ENCODE results near the gene CLDN17.

CLDN17 gene, protein sequence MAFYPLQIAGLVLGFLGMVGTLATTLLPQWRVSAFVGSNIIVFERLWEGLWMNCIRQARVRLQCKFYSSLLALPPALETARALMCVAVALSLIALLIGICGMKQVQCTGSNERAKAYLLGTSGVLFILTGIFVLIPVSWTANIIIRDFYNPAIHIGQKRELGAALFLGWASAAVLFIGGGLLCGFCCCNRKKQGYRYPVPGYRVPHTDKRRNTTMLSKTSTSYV

GRCh38 chr21:30166705-30167104, at the start of gene CLDN17:
Gene CLDN17, minus strand, starts transcription at chr21:30166805. Its CDS starts 188 bp downstream, at chr21:30166617.
- no peak for DNase-seq (ENCODE audit: low read depth)

- no peak for DNase-seq (ENCODE audit: low read depth)
These were observed 49.6 kb upstream of the CLDN17 start, which contains the start of gene CLDN8 for GRCh38 chr21:30216041-30216723. Gene CLDN8, minus strand, starts transcription at chr21:30216097. Its CDS starts 172 bp downstream, at chr21:30215925.

GRCh38 chr21:30211071-30211470, 44.5 kb upstream of the CLDN17 start:
- no peak for DNase-seq (ENCODE audit: low read depth)

DNA sequence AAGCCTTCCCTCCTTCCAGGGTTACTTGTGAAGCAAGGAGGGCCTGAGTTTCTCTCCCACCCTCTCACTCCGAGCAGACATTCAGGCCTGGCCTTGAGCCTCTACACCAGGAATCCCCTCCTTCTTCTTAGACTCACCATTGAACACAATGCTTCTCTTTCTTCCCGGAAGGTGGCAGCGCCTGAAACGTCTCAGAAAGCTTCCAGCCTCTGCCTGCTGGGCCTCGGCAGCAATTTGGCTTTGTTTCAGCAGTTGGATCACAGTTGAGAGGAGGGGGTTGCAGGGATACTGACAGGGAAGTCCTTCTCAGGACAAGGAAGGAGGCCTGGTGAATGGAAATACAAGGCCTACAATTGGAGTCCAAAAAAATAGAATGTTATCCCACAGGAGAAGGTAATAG, 43.0 kb upstream of the CLDN17 start:
- no peak for DNase-seq (ENCODE audit: low read depth)

GRCh38 chr21:30207252-30207579, 40.6 kb upstream of the CLDN17 start:
- DNase-seq (ENCODE audit: low read depth), result no peak

- no peak for DNase-seq (ENCODE audit: low read depth)
These were observed 40.1 kb upstream of the CLDN17 start for GRCh38 chr21:30206551-30207251.

DNA sequence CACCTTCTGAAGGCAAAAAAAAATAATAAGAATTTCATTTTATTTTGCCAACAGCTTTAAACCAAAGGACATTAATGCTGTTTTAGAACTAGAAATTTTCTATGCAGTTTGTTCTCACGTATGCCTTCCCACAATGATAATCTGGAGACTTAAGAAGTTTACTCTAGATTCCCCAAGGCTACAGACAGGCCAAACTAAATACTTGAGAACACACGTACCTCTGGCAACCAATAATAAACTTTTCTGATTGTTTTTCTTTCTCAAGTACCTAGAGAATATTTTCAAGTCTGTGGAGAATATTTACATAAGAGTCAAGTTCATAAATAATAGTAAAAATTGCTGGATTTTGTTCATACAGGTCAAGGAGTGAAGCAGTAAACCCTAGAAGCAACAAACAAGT, 33.4 kb upstream of the CLDN17 start:
- no peak for DNase-seq (ENCODE audit: low read depth)

DNA sequence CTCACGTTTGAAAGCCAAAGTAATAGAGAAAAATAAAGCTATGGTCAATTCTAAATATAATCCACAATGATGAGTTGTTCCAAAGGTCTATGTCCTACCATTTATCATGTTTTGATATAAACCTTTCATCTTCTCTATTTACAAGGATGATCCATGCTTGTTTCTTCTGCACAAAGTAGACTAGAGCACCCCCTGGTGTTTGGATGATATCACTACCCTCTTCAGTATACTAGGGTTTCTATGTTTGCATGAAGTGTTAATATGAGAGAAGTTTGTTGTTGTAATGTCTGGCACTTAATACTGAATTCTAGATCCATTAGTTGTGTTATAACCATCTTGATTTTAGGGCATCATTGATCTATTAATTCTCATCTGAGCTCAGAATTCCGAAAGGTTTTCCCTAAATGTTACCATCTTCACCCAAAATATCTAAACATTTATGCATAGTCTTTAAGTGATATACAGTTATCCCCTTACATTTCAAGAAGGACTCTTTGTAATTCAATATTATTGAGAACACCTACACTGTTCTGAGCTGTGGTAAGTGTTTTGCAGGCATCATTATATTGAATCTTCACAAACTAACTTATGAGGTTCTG, 28.2 kb upstream of the CLDN17 start:
- no peak for DNase-seq (ENCODE audit: low read depth)

DNA sequence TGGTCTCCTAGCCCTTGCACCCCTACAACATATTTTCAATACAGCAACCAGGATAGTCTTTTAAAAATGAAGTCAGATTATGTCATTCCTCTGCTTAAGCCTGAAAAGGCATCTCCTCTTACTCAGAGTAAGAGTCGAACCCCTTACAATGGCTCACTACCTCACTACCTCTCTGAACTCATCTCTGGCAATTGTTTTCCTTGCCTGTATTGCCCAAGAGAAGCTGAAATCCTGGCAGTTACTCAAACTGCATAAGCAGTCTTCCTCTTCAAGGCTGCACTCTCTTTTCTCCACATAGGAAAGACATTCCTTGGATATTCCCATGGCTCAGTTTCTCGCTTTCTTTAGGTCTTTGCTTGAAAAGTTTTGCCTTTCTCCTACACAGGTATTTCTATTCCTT, 26.6 kb upstream of the CLDN17 start:
- no peak for DNase-seq (ENCODE audit: low read depth)

GRCh38 chr21:30190554-30190953, 23.9 kb upstream of the CLDN17 start:
- no peak for DNase-seq (ENCODE audit: low read depth)

DNA sequence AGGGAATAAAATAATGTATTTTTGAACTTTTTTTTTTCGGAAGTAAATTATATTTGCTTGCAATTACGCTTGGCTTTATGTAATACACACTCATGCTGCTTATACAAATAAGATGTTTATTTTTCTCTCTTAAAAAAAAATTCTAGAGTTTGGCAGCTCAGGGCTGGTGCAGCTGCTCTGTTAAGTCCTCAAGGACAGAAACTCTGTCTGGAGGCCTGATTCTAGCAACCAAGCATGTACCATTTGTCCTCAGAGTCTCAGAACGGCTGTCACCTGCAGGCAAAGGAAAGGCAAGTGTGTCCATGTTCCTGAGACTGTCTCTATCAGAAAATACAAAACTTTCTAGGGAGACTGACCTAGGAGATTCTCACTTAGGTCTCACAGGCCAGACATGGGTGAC, 23.2 kb upstream of the CLDN17 start:
- DNase-seq (ENCODE audit: low read depth), result no peak

DNA sequence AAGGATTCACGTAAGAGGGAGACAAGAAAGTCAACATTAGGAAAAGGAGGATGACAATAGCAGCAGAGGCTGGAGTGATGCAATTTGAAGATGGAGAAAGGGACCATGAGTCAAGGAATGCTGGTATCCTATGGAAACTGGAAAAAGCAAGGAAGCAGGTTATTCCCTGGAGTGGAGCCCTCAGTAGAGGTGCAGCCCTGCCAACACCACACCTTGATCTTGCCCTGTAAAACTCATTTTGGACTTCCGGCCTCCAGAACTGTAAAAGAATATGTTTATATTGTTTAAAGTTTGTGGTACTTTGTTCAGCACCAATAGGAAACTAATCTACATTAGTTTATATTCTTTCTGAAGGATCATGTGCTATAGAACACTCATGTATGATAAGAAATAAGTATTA, 19.6 kb upstream of the CLDN17 start:
- DNase-seq (ENCODE audit: low read depth), result no peak

GRCh38 chr21:30168086-30168485, 1.5 kb upstream of the CLDN17 start:
- DNase-seq (ENCODE audit: low read depth), result no peak

DNA sequence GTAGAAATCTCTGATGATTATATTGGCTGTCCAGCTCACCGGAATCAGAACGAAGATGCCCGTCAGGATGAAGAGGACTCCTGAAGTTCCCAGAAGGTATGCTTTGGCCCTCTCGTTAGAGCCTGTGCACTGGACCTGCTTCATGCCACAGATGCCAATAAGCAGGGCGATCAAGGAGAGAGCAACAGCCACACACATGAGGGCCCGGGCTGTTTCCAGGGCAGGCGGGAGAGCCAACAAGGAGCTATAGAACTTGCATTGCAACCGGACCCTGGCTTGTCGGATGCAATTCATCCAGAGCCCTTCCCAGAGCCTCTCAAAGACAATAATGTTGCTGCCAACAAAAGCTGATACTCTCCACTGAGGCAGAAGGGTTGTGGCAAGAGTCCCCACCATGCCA, 434 bp downstream of the CLDN17 start:
- no peak for DNase-seq (ENCODE audit: low read depth)

DNA sequence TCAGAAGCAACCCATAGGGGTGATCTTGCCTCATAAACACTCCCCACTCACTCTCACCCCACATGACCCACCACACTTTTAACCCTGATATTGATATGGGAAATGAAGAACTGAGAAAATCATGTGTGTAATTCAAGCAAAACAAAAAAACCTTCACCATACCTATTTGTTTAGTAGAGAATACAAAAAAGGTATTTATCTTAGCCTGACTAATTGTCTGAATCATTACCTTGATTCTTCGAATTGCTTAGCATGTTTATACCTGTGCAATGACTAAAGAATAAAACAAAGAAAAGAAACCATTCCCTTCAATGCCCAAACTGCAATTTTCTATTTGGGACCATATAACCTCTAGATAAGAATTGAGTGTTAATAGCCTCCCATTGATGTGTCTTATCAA, 1.8 kb downstream of the CLDN17 start:
- no peak for DNase-seq (ENCODE audit: low read depth)

DNA sequence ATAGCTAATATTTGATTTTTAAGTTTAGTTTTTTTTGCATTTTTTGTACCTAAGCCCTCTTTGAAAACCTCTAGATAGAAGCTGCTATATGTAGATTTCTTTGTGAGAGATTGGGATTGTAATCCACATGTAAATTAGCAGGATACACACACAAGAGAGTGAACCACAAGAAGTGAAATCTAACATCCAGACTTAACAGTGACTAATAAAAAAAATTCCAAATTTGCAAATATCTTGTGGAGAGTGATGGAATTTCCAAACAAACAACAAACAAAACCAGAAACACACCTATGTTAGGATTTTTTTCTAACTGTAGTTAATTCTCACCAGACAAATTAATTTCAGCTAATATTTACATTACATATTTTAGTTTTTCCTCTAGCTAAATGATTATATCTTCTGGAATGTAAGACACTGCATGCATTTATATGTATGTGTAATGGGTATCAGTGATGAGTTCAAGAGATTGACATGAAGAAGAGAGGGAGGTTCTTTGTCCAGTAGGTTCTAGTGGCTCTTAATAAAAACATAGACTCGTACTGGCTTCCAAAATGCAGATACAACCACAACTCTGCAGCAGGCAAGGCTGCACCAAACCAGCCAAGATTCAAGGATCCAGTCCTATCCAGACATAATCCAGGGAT, 12.8 kb downstream of the CLDN17 start:
- no peak for DNase-seq (ENCODE audit: low read depth)

DNA sequence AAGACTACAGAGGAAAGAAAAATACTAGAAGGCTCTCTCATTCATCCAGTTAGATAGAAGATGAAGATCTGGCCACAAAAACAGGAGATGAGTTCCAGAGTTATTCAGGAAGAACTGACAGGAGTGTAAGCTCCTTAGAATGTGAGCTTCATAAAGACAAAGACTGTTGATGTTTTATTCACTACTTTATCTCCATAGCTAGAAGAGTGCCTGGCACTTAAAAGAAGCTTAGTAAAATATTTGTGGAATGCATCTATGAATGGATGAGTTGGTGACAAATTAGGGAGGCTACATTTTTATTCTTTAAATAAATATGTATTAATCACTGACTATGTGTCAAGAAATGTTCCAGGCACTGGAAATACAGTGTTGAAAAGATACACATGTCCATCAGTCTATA, 13.8 kb downstream of the CLDN17 start:
- no peak for DNase-seq (ENCODE audit: low read depth)

- DNase-seq (ENCODE audit: low read depth), result no peak
These were observed 17.7 kb downstream of the CLDN17 start for GRCh38 chr21:30148906-30149305.

DNA sequence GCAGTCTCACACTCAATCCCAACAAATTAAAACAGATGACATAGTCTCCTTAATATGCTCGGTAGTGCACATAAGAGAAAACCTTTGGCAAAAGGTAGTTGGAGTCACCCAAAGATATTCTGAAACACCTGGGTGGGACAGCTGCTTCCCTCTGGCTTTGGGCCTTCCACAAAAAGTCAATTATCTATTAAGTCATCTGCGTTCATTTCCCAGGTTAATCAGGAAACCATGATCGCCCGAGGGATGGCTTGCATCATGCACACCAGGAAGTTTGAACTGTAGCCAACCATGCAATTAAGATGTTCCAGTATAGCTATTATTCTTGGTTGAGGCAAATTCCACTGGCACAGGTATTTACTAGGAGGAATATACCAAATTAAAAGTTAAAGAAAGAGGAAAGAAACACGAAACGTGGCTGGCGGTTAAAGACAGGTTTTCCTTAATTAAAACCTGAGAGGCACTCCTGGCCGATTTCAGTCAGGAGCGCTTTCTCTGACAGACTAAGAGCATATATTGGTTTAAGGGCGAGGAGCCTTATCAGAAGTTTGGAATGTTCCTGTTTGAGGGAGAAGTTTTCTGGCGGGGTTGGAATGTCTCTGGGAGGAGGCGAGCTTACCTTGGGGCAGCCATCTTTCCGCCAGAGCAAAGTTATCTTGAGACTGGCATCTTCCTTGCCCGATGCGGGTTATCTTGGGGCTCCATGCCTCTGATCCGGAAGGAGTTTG, 19.9 kb downstream of the CLDN17 start:
- no peak for DNase-seq (ENCODE audit: low read depth)

- no peak for DNase-seq (ENCODE audit: low read depth)
These were observed 28.1 kb downstream of the CLDN17 start for GRCh38 chr21:30138483-30138882.

GRCh38 chr21:30129246-30129645, 37.4 kb downstream of the CLDN17 start:
- DNase-seq (ENCODE audit: low read depth), result no peak

- no peak for DNase-seq (ENCODE audit: low read depth)
These were observed 40.0 kb downstream of the CLDN17 start for GRCh38 chr21:30126576-30126975.
